GM18951 (cell line): ENCODE results near the gene PSMA2.

ENCODE experiments used
- POLR2A ChIP-seq: IDR thresholded peaks from 4 replicates; pipeline ENCODE4 v1.6.1; 2011; ENCODE audit warnings: mild to moderate bottlenecking; ENCODE audit not compliant: insufficient read length, insufficient read depth; ENCODE audit errors: extremely low read depth
- in situ Hi-C: fragments of 300-500 bp; cut with MboI; formaldehyde crosslinking; loops from one replicate; pipeline ENCODE4 v1.12.0; 2022; ENCODE audit warnings: low sequenced_read_pairs, mixed read lengths, inconsistent platforms; ENCODE audit not compliant: unreplicated experiment

Gene PSMA2

GRCh38 chr7:42932811-42933591 is 1.0 kb upstream of the PSMA2 start:
- in situ Hi-C loops: loop anchor here (10.0 to 25.0 kb wide), 4 partner anchors 332 to 904 kb away; partner anchors contain the start of gene COA1
- TF ChIP-seq POLR2A: no peak

- in situ Hi-C loops: loop anchor here (10.0 to 25.0 kb wide), 4 partner anchors 333 to 906 kb away; partner anchors contain the start of gene COA1
- TF ChIP-seq POLR2A: no peak
Measured at GRCh38 chr7:42931447-42931833, 534 bp downstream of the PSMA2 start.

GRCh38 chr7:42930889-42931288 is 1.1 kb downstream of the PSMA2 start:
- TF ChIP-seq POLR2A: no peak
- in situ Hi-C loops: loop anchor here (10.0 to 25.0 kb wide), 4 partner anchors 334 to 906 kb away; partner anchors contain the start of gene COA1

GRCh38 chr7:42929449-42929848 is 2.5 kb downstream of the PSMA2 start:
- in situ Hi-C loops: loop anchor here (25.0 kb wide), 3 partner anchors 533 to 908 kb away; partner anchors contain the start of gene COA1
- no peak for TF ChIP-seq POLR2A

GRCh38 chr7:42928754-42929153 is 3.2 kb downstream of the PSMA2 start:
- no peak for TF ChIP-seq POLR2A
- in situ Hi-C loops: loop anchor here (25.0 kb wide), 3 partner anchors 534 to 909 kb away; partner anchors contain the start of gene COA1

- in situ Hi-C loops: loop anchor here (25.0 kb wide), 3 partner anchors 536 to 911 kb away; partner anchors contain the start of gene COA1
Measured at GRCh38 chr7:42926204-42926603, 5.8 kb downstream of the PSMA2 start.

GRCh38 chr7:42925630-42926029 is 6.3 kb downstream of the PSMA2 start:
- no peak for TF ChIP-seq POLR2A
- in situ Hi-C loops: loop anchor here (25.0 kb wide), 3 partner anchors 537 to 912 kb away; partner anchors contain the start of gene COA1

More at GRCh38 chr7:42926204-42926603, 5.8 kb downstream of the PSMA2 start:
- no peak for TF ChIP-seq POLR2A

GRCh38 chr7:42924223-42924838 is 7.6 kb downstream of the PSMA2 start:
- no peak for TF ChIP-seq POLR2A
- in situ Hi-C loops: no loop called here

GRCh38 chr7:42922017-42922753 is 9.8 kb downstream of the PSMA2 start:
- in situ Hi-C loops: no loop called here
- no peak for TF ChIP-seq POLR2A

- in situ Hi-C loops: no loop called here
- no peak for TF ChIP-seq POLR2A
Measured at GRCh38 chr7:42915356-42915755, 16.6 kb downstream of the PSMA2 start.

GRCh38 chr7:42914421-42915045 is 17.4 kb downstream of the PSMA2 start:
- in situ Hi-C loops: no loop called here
- TF ChIP-seq POLR2A: no peak

- in situ Hi-C loops: no loop called here
- TF ChIP-seq POLR2A: no peak
Measured at GRCh38 chr7:42914009-42914408, 18.0 kb downstream of the PSMA2 start.
